Muscle layer of duodenum (tissue), 2 donors: ENCODE measurements around the gene POPDC2.
"Not testable (repeated sequence)": the region's sequence is repeated elsewhere in the genome, so short reads cannot be mapped to it uniquely, and the experiment has no call there.

Experiments used
- H3K27ac ChIP-seq: one replicate; pipeline ENCODE4 v1.7.0; 2013; ENCODE audit warnings: mild to moderate bottlenecking, low read length
- H3K27me3 ChIP-seq: one replicate; pipeline ENCODE4 v1.7.0; 2013; ENCODE audit warnings: low read depth, mild to moderate bottlenecking, control low read depth, low read length
- H3K36me3 ChIP-seq, 2 donors: one replicate each; pipeline ENCODE4 v1.7.0; 2013; ENCODE audit warnings: low read length in 2 of 2, control low read depth in 1 of 2, mild to moderate bottlenecking in 1 of 2; ENCODE audit not compliant: insufficient read depth in 2 of 2, control insufficient read depth in 1 of 2
- H3K4me1 ChIP-seq, 2 donors: one replicate each; pipeline ENCODE4 v1.7.0; 2013; ENCODE audit warnings: low read length in 2 of 2, mild to moderate bottlenecking in 2 of 2, control low read depth in 1 of 2, moderate library complexity in 1 of 2; ENCODE audit not compliant: insufficient read depth in 2 of 2, control insufficient read depth in 1 of 2
- H3K4me3 ChIP-seq, 2 donors: one replicate each; pipeline ENCODE4 v1.7.0; 2013; ENCODE audit warnings: low read length in 2 of 2, low read depth in 1 of 2, mild to moderate bottlenecking in 1 of 2
- H3K9me3 ChIP-seq, 2 donors: one replicate each; pipeline ENCODE4 v1.7.0; 2013; ENCODE audit warnings: low read length in 2 of 2, control low read depth in 1 of 2, mild to moderate bottlenecking in 1 of 2; ENCODE audit not compliant: control insufficient read depth in 1 of 2
- donor health status: healthy.

The POPDC2 gene

DNA sequence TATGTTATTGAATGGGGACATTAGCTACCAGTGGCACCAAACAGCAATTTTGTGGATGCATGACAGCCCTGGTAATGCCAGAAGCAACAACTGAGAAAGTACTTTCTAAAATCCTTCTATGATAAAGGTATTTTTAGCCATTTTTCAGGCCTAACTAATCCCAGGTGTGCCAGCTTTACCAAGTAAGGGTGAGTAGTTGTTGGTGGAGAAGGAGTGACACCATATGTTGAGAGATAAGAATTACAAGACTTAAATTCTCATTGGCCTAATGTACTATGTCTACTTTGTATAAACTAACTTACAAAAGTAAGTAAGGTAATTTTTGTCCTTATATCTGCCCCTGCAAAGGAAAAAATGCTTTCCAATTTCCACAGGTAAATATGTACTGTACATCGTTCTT is 20.9 kb upstream of the POPDC2 start:
- Histone ChIP-seq H3K9me3 (no peaks in the 10 kb centered on the region), H3K27ac (no peak overlapping the region), H3K27me3 (no peaks in the 10 kb centered on the region), H3K36me3 (no peaks in the 10 kb centered on the region), H3K4me3 (no peak overlapping the region), H3K4me1 (peaks cover 0 to 1% of the 10 kb centered on the region in 2 donors)

DNA sequence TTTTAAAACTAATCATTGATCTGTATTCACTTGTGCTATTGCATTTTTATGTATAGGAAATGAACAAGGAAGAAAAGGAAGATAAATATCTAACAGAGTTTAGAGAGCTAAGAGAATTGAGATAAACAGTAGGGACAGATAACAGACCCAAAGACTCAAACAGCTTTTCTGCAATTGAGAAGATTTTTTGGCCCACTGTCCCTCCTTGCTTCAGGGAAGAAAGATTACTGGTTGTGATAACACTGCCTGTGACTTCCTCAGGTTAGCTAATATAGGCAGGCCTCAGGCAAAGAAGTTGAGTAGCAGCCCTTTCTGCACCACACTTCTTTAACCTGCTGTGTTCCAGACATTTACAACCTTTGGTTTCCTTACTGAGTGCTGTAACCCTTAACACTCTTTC is 19.5 kb upstream of the POPDC2 start:
- peaks cover 0 to 2% of the 10 kb centered on the region in 2 donors for H3K36me3 ChIP-seq
- peaks cover 8% of the 10 kb centered on the region in 2 donors for H3K4me1 ChIP-seq
- H3K27me3 ChIP-seq, result no peaks in the 10 kb centered on the region
- H3K27ac ChIP-seq, result no peak overlapping the region
- H3K9me3 ChIP-seq, result no peaks in the 10 kb centered on the region
- H3K4me3 ChIP-seq, result no peak overlapping the region

DNA sequence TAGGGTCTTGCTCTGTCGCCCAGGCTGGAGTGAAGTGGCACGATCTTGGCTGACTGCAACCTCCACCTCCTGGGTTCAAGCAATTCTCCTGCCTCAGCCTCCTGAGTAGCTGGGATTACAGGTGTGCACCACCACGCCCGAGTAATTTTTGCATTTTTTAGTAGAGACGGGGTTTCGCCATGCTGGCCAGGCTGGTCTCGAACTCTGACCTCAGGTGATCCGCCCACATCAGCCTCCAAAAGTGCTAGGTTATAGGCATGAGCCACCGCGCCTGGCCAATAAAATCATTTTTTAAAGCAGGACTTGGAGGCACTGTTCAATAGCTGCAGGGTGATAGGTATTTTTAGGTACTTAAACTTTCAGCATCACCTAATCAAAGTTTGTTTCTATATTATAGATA is 17.8 kb upstream of the POPDC2 start:
- H3K27me3 ChIP-seq, H3K4me1 ChIP-seq, H3K9me3 ChIP-seq, H3K4me3 ChIP-seq, H3K27ac ChIP-seq: not testable (repeated sequence)
- peaks cover 10 to 11% of the 10 kb centered on the region in 2 donors for H3K36me3 ChIP-seq

DNA sequence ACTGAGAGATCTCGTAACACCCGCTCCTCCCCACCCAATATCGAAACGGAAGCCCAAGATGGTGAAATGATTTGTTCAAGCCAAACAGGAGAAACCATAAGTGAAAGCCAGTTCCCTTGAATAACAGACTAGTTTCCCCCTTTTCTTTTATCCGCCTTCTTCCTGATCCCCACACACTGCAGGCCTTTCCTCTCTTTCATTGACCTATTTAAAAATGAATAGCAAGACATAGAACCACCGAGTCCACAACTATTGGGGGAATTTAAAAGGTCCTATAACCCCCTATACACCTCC is 17.2 kb upstream of the POPDC2 start:
- peaks cover 8% of the 10 kb centered on the region in 2 donors for H3K4me1 ChIP-seq
- H3K4me3 ChIP-seq, result peak overlapping the region; percentile 70 to 88
- H3K36me3 ChIP-seq, result peaks cover 12 to 16% of the 10 kb centered on the region in 2 donors

DNA sequence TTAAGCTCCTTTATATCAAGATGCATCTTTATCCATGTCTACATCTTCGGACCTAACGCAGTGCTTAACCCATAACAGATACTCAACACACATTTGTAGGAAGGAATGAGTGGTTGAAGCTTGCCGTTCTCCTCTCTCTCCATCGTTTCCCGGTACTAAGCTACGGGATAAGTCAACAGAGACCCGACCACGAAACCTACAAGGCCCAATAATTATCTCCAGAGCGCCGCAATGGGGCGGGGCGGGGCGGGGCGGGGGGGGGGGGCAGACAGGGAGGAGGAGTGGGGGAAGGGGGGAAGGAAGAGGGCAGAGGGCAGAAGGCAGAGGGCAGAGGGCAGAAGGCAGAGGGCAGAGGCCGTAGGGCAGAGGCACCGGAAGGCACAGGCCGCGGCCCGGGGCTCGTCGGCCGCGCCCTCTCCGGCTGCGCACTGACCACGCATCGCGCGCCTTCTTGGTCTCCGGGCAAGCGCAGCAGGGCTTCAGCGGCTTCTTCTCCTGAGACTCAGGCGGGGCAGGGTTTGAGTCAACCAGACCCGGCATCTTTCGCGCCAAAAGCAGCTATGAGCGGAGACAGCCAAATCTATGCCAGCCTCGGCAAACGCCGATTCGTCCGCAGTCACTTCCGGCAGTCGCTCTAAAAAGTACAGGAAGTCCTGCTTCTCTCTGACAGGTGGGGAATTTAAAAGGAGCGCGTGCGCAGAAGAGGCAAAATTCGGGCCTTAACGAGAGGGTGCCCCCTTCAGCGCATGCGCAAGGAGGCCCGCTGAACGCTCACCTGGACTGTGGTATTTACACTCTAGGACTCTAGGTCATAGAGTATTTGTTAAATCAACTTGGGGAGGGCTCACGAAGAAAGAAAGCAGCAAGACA is 16.6 kb upstream of the POPDC2 start, which contains the start of gene COX17:
Gene COX17 (minus strand): TSS at position 636 of the 870 bp plus-strand sequence. CDS start 96 bp downstream, at position 540.
- H3K4me1 ChIP-seq, result peaks cover 8% of the 10 kb centered on the region in 2 donors
- peak within 1 kb of the TSS; percentile 70 to 88 for H3K4me3 ChIP-seq
- H3K27me3 ChIP-seq, result no peaks in the 10 kb centered on the region
- peaks cover 12 to 16% of the 10 kb centered on the region in 2 donors for H3K36me3 ChIP-seq
- H3K27ac ChIP-seq, result peak within 1 kb of the TSS; percentile 94
- no peaks in the 10 kb centered on the region for H3K9me3 ChIP-seq

More for the DNA sequence above, 17.2 kb upstream of the POPDC2 start:
- Histone ChIP-seq H3K27me3 (no peaks in the 10 kb centered on the region), H3K27ac (peak overlapping the region; percentile 90), H3K9me3 (no peaks in the 10 kb centered on the region)

DNA sequence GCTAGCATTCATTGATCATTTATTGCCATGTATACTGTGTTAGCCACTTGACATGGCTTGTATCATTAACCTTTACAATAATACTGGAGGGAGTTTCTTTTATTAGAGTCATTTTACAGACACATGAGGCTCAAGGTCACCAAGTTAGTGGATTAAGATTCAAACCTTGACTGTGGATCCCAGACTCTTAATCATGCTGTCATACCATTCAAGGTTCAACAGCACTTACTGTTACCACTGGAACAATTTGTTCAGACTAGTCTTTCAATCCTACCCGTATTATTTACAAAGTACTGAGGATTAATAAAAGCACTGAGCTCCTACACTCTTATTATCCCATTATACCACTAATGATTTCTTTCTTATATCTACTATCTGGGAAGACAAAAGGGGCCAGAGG is 15.6 kb upstream of the POPDC2 start:
- H3K36me3 ChIP-seq, result peaks cover 19 to 24% of the 10 kb centered on the region in 2 donors
- peak overlapping the region; percentile 70 to 82 for H3K4me3 ChIP-seq
- H3K4me1 ChIP-seq, result peaks cover 8% of the 10 kb centered on the region in 2 donors
- peak overlapping the region; percentile 94 for H3K27ac ChIP-seq
- no peaks in the 10 kb centered on the region for H3K27me3 ChIP-seq
- no peaks in the 10 kb centered on the region for H3K9me3 ChIP-seq

DNA sequence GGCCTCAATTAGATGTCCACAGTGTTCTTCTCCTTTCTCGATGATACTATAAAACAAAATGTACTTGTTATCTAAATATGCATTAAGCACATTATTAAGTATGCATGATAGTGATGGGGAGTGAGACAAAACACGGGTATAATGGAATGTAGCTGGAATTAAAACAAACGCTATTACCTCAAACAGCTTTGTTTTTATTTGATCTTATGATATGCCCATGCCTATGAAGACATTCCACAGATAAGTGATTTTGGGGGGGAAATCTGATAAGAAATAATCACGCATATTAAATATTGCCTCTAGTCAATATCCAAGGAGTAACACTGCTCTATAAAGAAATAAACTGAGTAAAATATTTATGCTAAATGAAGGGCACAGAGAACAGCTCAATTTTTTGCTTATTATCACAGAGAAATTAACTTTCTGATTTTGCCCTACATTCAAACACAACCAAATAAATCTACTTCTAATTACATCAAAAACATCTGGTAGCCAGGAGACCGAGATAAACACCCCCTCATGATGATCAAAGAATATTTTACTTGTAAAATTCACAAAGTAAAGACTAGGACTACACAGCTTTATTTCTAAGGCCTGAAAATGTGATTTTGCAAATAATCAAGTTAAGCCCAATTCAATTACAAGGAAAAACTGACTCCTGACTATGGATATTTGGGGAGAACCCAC is 14.9 kb upstream of the POPDC2 start:
- Histone ChIP-seq H3K9me3 (no peaks in the 10 kb centered on the region), H3K4me1 (peaks cover 8% of the 10 kb centered on the region in 2 donors), H3K36me3 (peaks cover 19 to 25% of the 10 kb centered on the region in 2 donors), H3K4me3 (peak overlapping the region; percentile 70 to 82), H3K27me3 (no peaks in the 10 kb centered on the region), H3K27ac (peak overlapping the region; percentile 94)

DNA sequence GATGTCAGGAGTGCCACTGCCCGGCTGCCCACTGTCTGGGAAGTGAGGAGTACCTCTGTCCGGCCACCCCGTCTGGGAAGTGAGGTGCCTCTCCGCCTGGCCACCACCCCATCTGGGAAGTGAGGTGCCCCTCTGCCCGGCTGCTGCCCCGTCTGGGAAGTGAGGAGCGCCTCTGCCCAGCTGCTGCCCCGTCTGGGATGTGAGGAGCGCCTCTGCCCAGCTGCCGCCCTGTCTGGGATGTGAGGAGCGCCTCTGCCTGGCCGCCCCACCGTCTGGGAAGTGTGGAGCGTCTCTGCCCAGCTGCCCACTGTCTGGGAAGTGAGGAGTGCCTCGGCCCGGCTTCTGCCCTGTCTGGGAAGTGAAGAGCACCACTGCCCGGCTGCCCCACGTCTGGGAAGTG is 13.5 kb upstream of the POPDC2 start:
- no peaks in the 10 kb centered on the region for H3K9me3 ChIP-seq
- H3K4me3 ChIP-seq, result no peak overlapping the region
- H3K4me1 ChIP-seq, result peaks cover 8% of the 10 kb centered on the region in 2 donors
- H3K27ac ChIP-seq, result no peak overlapping the region
- peaks cover 23 to 25% of the 10 kb centered on the region in 2 donors for H3K36me3 ChIP-seq
- H3K27me3 ChIP-seq, result no peaks in the 10 kb centered on the region

DNA sequence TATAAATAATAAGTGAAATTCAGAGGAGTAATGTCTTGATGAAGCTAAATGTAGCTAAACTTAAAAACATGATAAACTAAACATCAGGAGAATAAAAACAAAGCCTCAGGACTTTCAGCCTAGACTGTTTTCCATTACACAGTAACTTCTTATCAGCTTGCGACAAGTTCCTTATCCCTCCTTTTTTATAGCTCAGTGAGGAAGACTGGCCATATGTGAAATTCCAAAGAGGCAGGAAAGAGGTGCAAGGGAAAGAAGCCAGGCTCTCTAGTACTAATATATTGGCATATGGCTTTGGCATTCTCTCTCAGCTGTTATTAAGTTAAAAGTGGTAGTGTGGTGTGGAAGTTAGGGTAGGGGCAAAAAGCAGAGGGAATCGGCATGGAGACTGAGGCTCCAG is 12.4 kb upstream of the POPDC2 start:
- H3K27ac ChIP-seq, result no peak overlapping the region
- peaks cover 23 to 28% of the 10 kb centered on the region in 2 donors for H3K36me3 ChIP-seq
- no peak overlapping the region for H3K4me3 ChIP-seq
- H3K4me1 ChIP-seq, result peaks cover 8% of the 10 kb centered on the region in 2 donors
- H3K9me3 ChIP-seq, result no peaks in the 10 kb centered on the region
- H3K27me3 ChIP-seq, result no peaks in the 10 kb centered on the region

DNA sequence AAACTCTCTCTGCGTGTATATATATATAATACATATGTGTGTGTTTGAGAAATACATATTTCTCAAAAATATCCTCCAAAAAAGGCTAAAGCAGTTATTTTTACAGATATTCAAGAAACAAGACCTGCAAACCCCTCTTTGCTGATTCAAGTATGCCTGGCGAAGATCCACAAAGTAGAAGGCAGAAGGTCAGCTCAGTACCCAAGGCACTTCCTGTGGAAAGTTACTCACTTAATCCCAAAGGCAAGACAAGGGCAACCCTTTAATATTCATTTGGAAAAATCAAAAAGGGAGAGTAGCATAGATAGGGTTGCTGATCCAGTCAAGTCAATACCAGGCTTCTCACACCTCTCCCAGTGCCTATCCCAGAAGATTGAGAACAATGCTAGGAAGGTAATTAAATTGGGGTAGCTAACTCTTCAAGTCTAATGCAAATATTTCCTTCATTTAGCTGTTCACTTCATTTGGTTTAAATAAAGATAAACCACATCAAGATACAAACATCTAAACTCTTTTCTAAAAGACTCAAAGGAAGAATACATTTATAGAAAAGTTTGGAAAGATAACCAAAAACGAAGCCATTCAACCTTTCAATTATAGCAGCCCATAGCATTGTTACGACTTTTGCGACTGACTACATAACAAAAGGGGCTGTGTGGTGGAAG is 9.6 kb upstream of the POPDC2 start:
- H3K4me3 ChIP-seq, result no peak overlapping the region
- no peak overlapping the region for H3K27ac ChIP-seq
- no peaks in the 10 kb centered on the region for H3K27me3 ChIP-seq

DNA sequence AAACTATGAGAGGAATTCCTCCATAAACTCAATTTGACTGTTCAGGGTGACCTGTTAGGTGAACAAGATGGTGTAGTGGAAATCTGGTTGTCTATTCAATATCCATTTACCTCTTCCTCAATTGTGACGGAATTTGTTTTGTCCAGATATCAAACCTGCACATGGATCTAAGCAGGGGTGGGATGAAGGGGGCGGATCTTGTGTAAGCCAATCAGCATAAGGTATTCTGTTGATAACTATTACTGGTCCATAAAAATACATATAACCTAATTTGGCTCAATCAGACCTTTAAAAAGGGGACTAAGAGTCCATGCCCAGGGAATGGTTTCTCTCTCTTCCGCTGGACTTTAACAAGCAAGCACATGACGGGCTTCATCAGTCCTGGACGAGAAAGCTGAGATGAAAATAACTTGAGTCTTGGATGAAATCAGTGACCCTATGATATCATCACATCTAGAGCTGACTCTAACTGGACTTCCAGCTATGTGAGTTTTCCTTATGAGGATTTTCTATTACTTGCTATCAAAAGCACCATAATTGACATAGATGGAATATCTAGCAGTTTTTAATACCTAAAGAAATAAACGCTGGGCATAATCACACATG is 5.7 kb upstream of the POPDC2 start:
- Histone ChIP-seq H3K9me3 (no peaks in the 10 kb centered on the region), H3K4me3 (no peak overlapping the region), H3K4me1 (peaks cover 0 to 11% of the 10 kb centered on the region in 2 donors), H3K27me3 (no peaks in the 10 kb centered on the region), H3K36me3 (peaks cover 5% of the 10 kb centered on the region in 2 donors), H3K27ac (no peak overlapping the region)

More for the DNA sequence above, 9.6 kb upstream of the POPDC2 start:
- H3K4me1 ChIP-seq, result no peaks in the 10 kb centered on the region
- peaks cover 23 to 28% of the 10 kb centered on the region in 2 donors for H3K36me3 ChIP-seq
- no peaks in the 10 kb centered on the region for H3K9me3 ChIP-seq
